Hepatocyte (in vitro differentiated cells): ENCODE data around the gene ARID5A.

Experiments used
- CTCF ChIP-seq: fragments of 200-600 bp; sonication (generic); IDR thresholded peaks from 2 replicates; pipeline ENCODE4 v1.5.1; 2016; ENCODE audit warnings: antibody characterized with exemption, mild to moderate bottlenecking; ENCODE audit not compliant: poor library complexity
- EZH2phosphoT487 ChIP-seq: fragments of 200-600 bp; sonication (generic); IDR thresholded peaks from one replicate; pipeline ENCODE4 v1.6.1; 2018; ENCODE audit warnings: antibody characterized with exemption, mild to moderate bottlenecking, low read depth, moderate library complexity; ENCODE audit not compliant: unreplicated experiment, severe bottlenecking

GRCh38 chr2:96499061-96499960, 37.2 kb upstream of the ARID5A start:
- no peak for TF ChIP-seq CTCF
- TF ChIP-seq EZH2phosphoT487 = no peak
